Right atrium auricular region (tissue), 2 donors: ENCODE data around the gene ALOX15. TPM values are rescaled to one million over a fixed set of nuclear protein-coding genes. Genes with fewer than 3 reads are reported as not detected.
"Not testable (repeated sequence)": the region's sequence is repeated elsewhere in the genome, so short reads cannot be mapped to it uniquely, and the experiment has no call there.

Experiments used
- DNase-seq: peaks from one replicate; pipeline ENCODE4 v3.0.0-alpha.2; 2019; ENCODE audit warnings: low spot score
- H3K27ac ChIP-seq, 2 donors: fragments of 200-600 bp; sonication (generic); 1 replicate in 1 of 2; 2 replicates in 1 of 2; pipeline ENCODE4 v1.5.1; 2016 to 2019
- H3K27me3 ChIP-seq, 2 donors: fragments of 200-600 bp; sonication (generic); one replicate each; pipeline versions ENCODE4 v1.5.1 to v1.6.0; 2017 to 2019
- H3K36me3 ChIP-seq: fragments of 200-600 bp; sonication (generic); one replicate; pipeline ENCODE4 v1.5.1; 2016
- H3K4me1 ChIP-seq, 2 donors: fragments of 200-600 bp; sonication (generic); one replicate each; pipeline versions ENCODE4 v1.5.1 to v1.6.0; 2017 to 2019
- H3K4me3 ChIP-seq, 2 donors: fragments of 200-600 bp; sonication (generic); 1 replicate in 1 of 2; 2 replicates in 1 of 2; pipeline ENCODE4 v1.5.1; 2017 to 2019; ENCODE audit warnings: mild to moderate bottlenecking in 1 of 2, moderate library complexity in 1 of 2
- H3K9me3 ChIP-seq, 2 donors: fragments of 200-600 bp; sonication (generic); one replicate each; pipeline ENCODE4 v1.5.1; 2019
- CTCF ChIP-seq, 2 donors: fragments of 200-600 bp; sonication (generic); IDR thresholded peaks; one replicate each; pipeline ENCODE4 v1.5.1; 2019; ENCODE audit warnings: antibody characterized with exemption in 2 of 2
- total RNA-seq, 2 donors: library from RNA; depleted of rRNA; stranded (reverse); fragments of >200 nt; gene quantifications; one replicate each; pipeline ENCODE4 v1.1.0, GENCODE V29; 2016

ALOX15 gene
- total RNA-seq, 2 donors from 2014 or later, result 16.9 to 65.0 TPM

- H3K9me3 ChIP-seq, result no peaks in the 10 kb centered on the region
- H3K4me3 ChIP-seq, result no peak overlapping the region
- peaks cover 0 to 3% of the 10 kb centered on the region in 2 donors for H3K27me3 ChIP-seq
- TF ChIP-seq CTCF (IDR thresholded peaks at IDR 0.05), result no peak
- H3K36me3 ChIP-seq, result no peaks in the 10 kb centered on the region
- no peak for DNase-seq
- peaks cover 0 to 14% of the 10 kb centered on the region in 2 donors for H3K4me1 ChIP-seq
- H3K27ac ChIP-seq, result no peak overlapping the region
Observed at GRCh38 chr17:4643676-4644075, 2.2 kb upstream of the ALOX15 start.

GRCh38 chr17:4642286-4642685 is 808 bp upstream of the ALOX15 start:
- Histone ChIP-seq H3K4me1 (peaks cover 0 to 14% of the 10 kb centered on the region in 2 donors), H3K36me3 (no peaks in the 10 kb centered on the region), H3K27me3 (peaks cover 0 to 3% of the 10 kb centered on the region in 2 donors), H3K9me3 (no peaks in the 10 kb centered on the region), H3K4me3 (no peak overlapping the region), H3K27ac (no peak overlapping the region)
- no peak for TF ChIP-seq CTCF (IDR thresholded peaks at IDR 0.05)
- no peak for DNase-seq

- H3K36me3 ChIP-seq, H3K27ac ChIP-seq, H3K4me3 ChIP-seq, H3K9me3 ChIP-seq, H3K27me3 ChIP-seq, DNase-seq: not testable (repeated sequence)
- H3K4me1 ChIP-seq, result peaks cover 0 to 14% of the 10 kb centered on the region in 2 donors
Observed at GRCh38 chr17:4640569-4641188, 799 bp downstream of the ALOX15 start.

- H3K4me1 ChIP-seq, result peaks cover 0 to 14% of the 10 kb centered on the region in 2 donors
- not testable (repeated sequence) for H3K27me3 ChIP-seq, H3K27ac ChIP-seq, DNase-seq, H3K36me3 ChIP-seq, H3K4me3 ChIP-seq, H3K9me3 ChIP-seq
Observed at GRCh38 chr17:4639301-4640059, 2.0 kb downstream of the ALOX15 start.

- not testable (repeated sequence) for DNase-seq, H3K27me3 ChIP-seq, H3K36me3 ChIP-seq, H3K27ac ChIP-seq, H3K4me3 ChIP-seq, H3K9me3 ChIP-seq
- H3K4me1 ChIP-seq, result peaks cover 0 to 14% of the 10 kb centered on the region in 2 donors
Observed at GRCh38 chr17:4638766-4639165, 2.7 kb downstream of the ALOX15 start.

GRCh38 chr17:4636474-4637100 is 4.9 kb downstream of the ALOX15 start:
- H3K4me3 ChIP-seq, result no peak overlapping the region
- peaks cover 0 to 11% of the 10 kb centered on the region in 2 donors for H3K4me1 ChIP-seq
- no peaks in the 10 kb centered on the region for H3K9me3 ChIP-seq
- no peak for DNase-seq
- H3K36me3 ChIP-seq, result no peaks in the 10 kb centered on the region
- TF ChIP-seq CTCF (IDR thresholded peaks at IDR 0.05), result no peak
- no peak overlapping the region for H3K27ac ChIP-seq
- no peaks in the 10 kb centered on the region for H3K27me3 ChIP-seq

GRCh38 chr17:4635823-4636375 is 5.6 kb downstream of the ALOX15 start:
- Histone ChIP-seq H3K4me3 (no peak overlapping the region), H3K4me1 (peaks cover 0 to 6% of the 10 kb centered on the region in 2 donors), H3K36me3 (no peaks in the 10 kb centered on the region), H3K27me3 (no peaks in the 10 kb centered on the region), H3K9me3 (no peaks in the 10 kb centered on the region), H3K27ac (no peak overlapping the region)
- no peak for DNase-seq
- no peak for TF ChIP-seq CTCF (IDR thresholded peaks at IDR 0.05)
